Measurements from ENCODE around the gene CELF1.
"Not testable (repeated sequence)": the region's sequence is repeated elsewhere in the genome, so short reads cannot be mapped to it uniquely, and the experiment has no call there.

Gene CELF1

DNA sequence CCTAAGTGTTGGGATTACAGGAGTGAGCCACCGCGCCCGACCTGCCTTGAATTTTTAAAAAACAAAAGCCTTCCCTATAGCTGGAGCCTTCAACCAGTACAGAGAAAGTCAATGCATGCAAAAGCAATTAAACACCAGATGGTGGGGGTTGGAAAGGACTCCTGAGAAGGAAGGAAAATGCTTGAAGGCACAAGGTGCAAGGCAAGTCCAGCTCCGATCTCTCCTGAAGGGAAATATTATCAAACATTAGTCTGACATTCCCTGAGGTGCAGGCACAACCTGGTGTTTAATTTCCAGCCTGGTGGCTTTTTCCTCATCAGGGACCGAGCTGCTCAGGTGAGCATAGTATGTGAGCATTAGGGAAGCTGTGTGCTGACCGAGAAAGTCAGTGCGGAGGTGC is 91.1 kb downstream of the CELF1 start:
- H3K79me2 ChIP-seq (ENCODE audit: insufficient read depth, low read length) = no peaks in the 10 kb centered on the region
- H3K36me3 ChIP-seq (ENCODE audit: low read length) = no peaks in the 10 kb centered on the region; the same call in 1 of the 2 replicates
- TF ChIP-seq EZH2phosphoT487 (conservative IDR thresholded peaks at IDR 0.05; ENCODE audit: low read length) = no peak
- TF ChIP-seq, protein P1, sequence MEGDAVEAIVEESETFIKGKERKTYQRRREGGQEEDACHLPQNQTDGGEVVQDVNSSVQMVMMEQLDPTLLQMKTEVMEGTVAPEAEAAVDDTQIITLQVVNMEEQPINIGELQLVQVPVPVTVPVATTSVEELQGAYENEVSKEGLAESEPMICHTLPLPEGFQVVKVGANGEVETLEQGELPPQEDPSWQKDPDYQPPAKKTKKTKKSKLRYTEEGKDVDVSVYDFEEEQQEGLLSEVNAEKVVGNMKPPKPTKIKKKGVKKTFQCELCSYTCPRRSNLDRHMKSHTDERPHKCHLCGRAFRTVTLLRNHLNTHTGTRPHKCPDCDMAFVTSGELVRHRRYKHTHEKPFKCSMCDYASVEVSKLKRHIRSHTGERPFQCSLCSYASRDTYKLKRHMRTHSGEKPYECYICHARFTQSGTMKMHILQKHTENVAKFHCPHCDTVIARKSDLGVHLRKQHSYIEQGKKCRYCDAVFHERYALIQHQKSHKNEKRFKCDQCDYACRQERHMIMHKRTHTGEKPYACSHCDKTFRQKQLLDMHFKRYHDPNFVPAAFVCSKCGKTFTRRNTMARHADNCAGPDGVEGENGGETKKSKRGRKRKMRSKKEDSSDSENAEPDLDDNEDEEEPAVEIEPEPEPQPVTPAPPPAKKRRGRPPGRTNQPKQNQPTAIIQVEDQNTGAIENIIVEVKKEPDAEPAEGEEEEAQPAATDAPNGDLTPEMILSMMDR (IDR thresholded peaks at IDR 0.05; ENCODE audit: insufficient read depth, low read length, poor library complexity, severe bottlenecking) = no peak
- no peaks in the 10 kb centered on the region for H3K9me2 ChIP-seq (replicated peaks; ENCODE audit: insufficient read depth, low read length)
- H3K4me2 ChIP-seq (ENCODE audit: low read depth, low read length, poor library complexity, severe bottlenecking) = no peak overlapping the region
- no peaks in the 10 kb centered on the region for H3K27me3 ChIP-seq (ENCODE audit: low read length)
- H3K9me3 ChIP-seq (ENCODE audit: insufficient read depth, low read length) = no peaks in the 10 kb centered on the region
- no peak overlapping the region for H2AFZ ChIP-seq (ENCODE audit: low read depth, low read length, severe bottlenecking)
- H3K9ac ChIP-seq (ENCODE audit: low read length) = no peak overlapping the region
- no peaks in the 10 kb centered on the region for H3F3A ChIP-seq (ENCODE audit: insufficient read depth)
- H4K20me1 ChIP-seq (ENCODE audit: low read depth, low read length) = no peaks in the 10 kb centered on the region
- no peak overlapping the region for H3K27ac ChIP-seq (ENCODE audit: low read depth, low read length)
- no peak overlapping the region for H3K4me3 ChIP-seq (ENCODE audit: insufficient read depth, low read length, poor library complexity, severe bottlenecking)

DNA sequence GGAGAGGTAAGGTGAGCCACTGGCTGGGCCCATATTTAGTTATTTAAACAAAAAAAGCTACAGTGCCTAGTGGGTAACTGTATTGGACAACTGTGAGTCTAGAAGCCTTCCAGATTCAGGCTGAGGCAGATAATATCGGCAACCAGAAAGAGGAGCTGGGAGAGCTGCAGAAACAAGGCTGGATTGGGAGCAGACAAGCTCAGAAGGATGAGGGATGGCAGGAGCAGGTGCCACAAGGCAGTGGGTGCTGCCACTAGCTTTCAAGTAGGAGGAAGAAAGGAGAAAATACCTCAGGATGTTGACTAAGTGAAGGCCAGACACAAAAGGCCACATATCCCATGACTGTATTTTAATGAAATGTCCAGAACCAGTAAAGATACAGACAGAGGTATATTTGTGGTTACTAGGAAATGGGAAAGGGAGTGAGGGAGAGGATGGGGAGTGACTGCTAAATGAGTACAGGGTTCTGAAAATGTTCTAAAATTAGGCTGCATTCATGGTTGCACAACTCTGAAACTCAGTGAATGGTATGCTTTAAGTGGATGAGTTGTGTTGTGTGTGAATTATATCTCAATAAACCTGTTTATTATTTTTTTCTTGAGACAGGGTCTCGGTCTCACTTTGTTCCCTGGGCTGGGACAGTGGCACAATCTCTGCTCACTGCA is 92.2 kb downstream of the CELF1 start:
- Histone ChIP-seq H3K9me2 (replicated peaks; ENCODE audit: insufficient read depth, low read length) (no peaks in the 10 kb centered on the region), H4K20me1 (ENCODE audit: low read depth, low read length) (no peaks in the 10 kb centered on the region), H3K9ac (ENCODE audit: low read length) (no peak overlapping the region), H3K4me3 (ENCODE audit: insufficient read depth, low read length, poor library complexity, severe bottlenecking) (no peak overlapping the region), H3F3A (ENCODE audit: insufficient read depth) (no peaks in the 10 kb centered on the region), H3K36me3 (ENCODE audit: low read length) (no peaks in the 10 kb centered on the region), H3K79me2 (ENCODE audit: insufficient read depth, low read length) (no peaks in the 10 kb centered on the region), H3K27ac (ENCODE audit: low read depth, low read length) (no peak overlapping the region), H2AFZ (ENCODE audit: low read depth, low read length, severe bottlenecking) (no peak overlapping the region), H3K4me2 (ENCODE audit: low read depth, low read length, poor library complexity, severe bottlenecking) (no peak overlapping the region), H3K27me3 (ENCODE audit: low read length) (no peaks in the 10 kb centered on the region), H3K9me3 (ENCODE audit: insufficient read depth, low read length) (no peaks in the 10 kb centered on the region)
- no peak for TF ChIP-seq EZH2phosphoT487 (conservative IDR thresholded peaks at IDR 0.05; ENCODE audit: low read length)
- TF ChIP-seq, protein P1 (IDR thresholded peaks at IDR 0.05; ENCODE audit: insufficient read depth, low read length, poor library complexity, severe bottlenecking) = no peak

DNA sequence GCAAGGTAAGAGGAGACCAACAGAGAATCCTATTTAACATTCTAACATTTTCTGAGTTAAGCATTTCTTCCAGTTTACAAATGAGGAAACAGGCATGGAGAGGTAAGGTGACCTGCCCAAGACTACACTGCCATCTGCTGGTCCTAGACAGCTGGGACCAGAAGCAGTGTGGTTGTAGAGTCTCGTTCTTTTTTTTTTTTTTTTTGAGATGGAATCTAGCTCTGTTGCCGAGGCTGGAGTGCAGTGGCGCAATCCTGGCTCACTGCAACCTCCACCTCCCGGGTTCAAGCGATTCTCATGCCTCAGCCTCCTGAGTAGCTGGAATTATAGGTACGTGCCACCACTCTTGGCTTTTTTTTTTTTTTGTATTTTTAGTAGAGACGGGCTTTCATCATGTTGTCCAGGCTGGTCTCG is 98.7 kb downstream of the CELF1 start:
- H4K20me1 ChIP-seq (ENCODE audit: low read depth, low read length); H3K9me3 ChIP-seq (ENCODE audit: insufficient read depth, low read length); H2AFZ ChIP-seq (ENCODE audit: low read depth, low read length, severe bottlenecking); H3K79me2 ChIP-seq (ENCODE audit: insufficient read depth, low read length); H3K4me2 ChIP-seq (ENCODE audit: low read depth, low read length, poor library complexity, severe bottlenecking); H3K27ac ChIP-seq (ENCODE audit: low read depth, low read length); H3F3A ChIP-seq (ENCODE audit: insufficient read depth); H3K27me3 ChIP-seq (ENCODE audit: low read length); H3K36me3 ChIP-seq (ENCODE audit: low read length); H3K9ac ChIP-seq (ENCODE audit: low read length); H3K9me2 ChIP-seq (replicated peaks; ENCODE audit: insufficient read depth, low read length); H3K4me3 ChIP-seq (ENCODE audit: insufficient read depth, low read length, poor library complexity, severe bottlenecking): not testable (repeated sequence)
- TF ChIP-seq, protein P1 (IDR thresholded peaks at IDR 0.05; ENCODE audit: insufficient read depth, low read length, poor library complexity, severe bottlenecking) = peak; percentile 79
